HL-60 (cell line): ENCODE results near the gene FAF1.

Source experiments
- DNase-seq, 2 experiments: peaks; one replicate each; pipeline ENCODE4 v3.0.0-alpha.2; 2010 to 2020; ENCODE audit warnings: low read depth in 1 of 2, low spot score in 1 of 2
- H3K27ac ChIP-seq: fragments of 250-450 bp; sonication (Bioruptor Pico); replicated peaks from 2 replicates; pipeline ENCODE4 v1.5.1; 2020; ENCODE audit warnings: mild to moderate bottlenecking, moderate library complexity
- H3K27me3 ChIP-seq: fragments of 250-450 bp; sonication (Bioruptor Pico); 2 replicates; pipeline ENCODE4 v1.5.1; 2021; ENCODE audit warnings: mild to moderate bottlenecking, moderate library complexity; ENCODE audit not compliant: insufficient read depth, poor library complexity, severe bottlenecking
- H3K4me3 ChIP-seq: replicated peaks from 2 replicates; pipeline ENCODE4 v1.5.1; 2011; ENCODE audit warnings: mild to moderate bottlenecking, control low read depth, low read length; ENCODE audit not compliant: insufficient read depth
- CTCF ChIP-seq: IDR thresholded peaks from one replicate; pipeline ENCODE4 v1.5.1; 2011; ENCODE audit warnings: low read length, control low read depth, inconsistent platforms; ENCODE audit not compliant: insufficient read depth
- GABPA ChIP-seq: IDR thresholded peaks from 2 replicates; pipeline ENCODE4 v1.6.1; 2012; ENCODE audit warnings: low read depth
- POLR2AphosphoS5 ChIP-seq: IDR thresholded peaks from 2 replicates; pipeline ENCODE4 v1.6.1; 2012; ENCODE audit warnings: low read depth
- SPI1 ChIP-seq: IDR thresholded peaks from 2 replicates; pipeline ENCODE4 v1.6.1; 2012; ENCODE audit warnings: low read depth, mild to moderate bottlenecking, borderline replicate concordance
- TF ChIP-seq, protein P1 (sequence below): IDR thresholded peaks from 2 replicates; pipeline ENCODE4 v1.6.1; 2012; ENCODE audit warnings: low read depth; ENCODE audit not compliant: insufficient replicate concordance

Gene FAF1

DNA sequence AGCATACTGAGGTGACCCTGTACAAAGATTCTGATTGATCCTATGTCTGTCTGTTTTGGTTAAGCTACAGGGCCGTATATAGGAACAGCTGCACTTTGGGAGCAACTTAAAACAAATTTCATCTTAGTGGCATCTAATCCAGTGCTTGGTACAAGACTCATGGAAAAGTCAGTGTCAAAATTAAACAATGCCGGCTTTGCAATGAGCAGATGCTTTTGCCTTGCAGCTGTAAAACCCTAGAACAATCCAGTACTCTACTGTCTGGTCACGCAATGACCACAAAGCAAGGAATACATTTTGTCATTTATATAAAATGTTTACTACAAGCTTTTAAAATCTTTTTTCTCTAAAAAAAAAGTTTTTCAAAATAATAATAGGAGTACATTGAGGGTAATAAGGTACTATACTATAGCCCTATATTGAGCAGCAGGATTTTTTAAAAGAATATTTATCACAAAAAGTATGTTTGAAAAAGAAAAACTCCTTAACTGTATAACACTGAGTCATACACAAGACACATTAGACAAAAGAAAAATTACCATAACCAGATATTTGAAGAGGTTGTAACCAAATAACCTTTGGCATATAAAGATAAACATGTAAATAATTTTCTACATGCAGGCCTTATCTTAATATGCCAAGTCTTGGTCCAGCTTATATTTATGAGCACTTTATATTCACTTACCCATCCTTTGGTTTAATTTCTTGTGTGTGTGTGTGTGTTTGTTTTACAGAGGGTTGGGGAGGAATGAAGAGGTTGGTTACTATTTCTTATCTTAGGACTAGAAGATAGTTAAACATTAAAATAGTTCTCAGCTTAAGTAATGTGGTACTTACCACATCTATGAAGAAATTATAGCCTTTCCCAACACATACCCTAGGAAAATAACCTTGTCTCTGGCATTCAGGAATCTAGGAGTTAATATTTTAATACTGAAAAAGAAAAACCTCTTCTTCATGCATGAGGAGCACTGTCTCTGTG is 262.3 kb downstream of the FAF1 start:
- H3K4me3 ChIP-seq: no peak overlapping the region
- H3K27ac ChIP-seq: no peak overlapping the region
- TF ChIP-seq, protein P1, sequence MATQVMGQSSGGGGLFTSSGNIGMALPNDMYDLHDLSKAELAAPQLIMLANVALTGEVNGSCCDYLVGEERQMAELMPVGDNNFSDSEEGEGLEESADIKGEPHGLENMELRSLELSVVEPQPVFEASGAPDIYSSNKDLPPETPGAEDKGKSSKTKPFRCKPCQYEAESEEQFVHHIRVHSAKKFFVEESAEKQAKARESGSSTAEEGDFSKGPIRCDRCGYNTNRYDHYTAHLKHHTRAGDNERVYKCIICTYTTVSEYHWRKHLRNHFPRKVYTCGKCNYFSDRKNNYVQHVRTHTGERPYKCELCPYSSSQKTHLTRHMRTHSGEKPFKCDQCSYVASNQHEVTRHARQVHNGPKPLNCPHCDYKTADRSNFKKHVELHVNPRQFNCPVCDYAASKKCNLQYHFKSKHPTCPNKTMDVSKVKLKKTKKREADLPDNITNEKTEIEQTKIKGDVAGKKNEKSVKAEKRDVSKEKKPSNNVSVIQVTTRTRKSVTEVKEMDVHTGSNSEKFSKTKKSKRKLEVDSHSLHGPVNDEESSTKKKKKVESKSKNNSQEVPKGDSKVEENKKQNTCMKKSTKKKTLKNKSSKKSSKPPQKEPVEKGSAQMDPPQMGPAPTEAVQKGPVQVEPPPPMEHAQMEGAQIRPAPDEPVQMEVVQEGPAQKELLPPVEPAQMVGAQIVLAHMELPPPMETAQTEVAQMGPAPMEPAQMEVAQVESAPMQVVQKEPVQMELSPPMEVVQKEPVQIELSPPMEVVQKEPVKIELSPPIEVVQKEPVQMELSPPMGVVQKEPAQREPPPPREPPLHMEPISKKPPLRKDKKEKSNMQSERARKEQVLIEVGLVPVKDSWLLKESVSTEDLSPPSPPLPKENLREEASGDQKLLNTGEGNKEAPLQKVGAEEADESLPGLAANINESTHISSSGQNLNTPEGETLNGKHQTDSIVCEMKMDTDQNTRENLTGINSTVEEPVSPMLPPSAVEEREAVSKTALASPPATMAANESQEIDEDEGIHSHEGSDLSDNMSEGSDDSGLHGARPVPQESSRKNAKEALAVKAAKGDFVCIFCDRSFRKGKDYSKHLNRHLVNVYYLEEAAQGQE: no peak
- no peak for TF ChIP-seq SPI1
- TF ChIP-seq CTCF: no peak
- TF ChIP-seq GABPA: no peak
- no peak for TF ChIP-seq POLR2AphosphoS5
- H3K27me3 ChIP-seq: no peaks in the 10 kb centered on the region
- DNase-seq: no peak

GRCh38 chr1:50693829-50694228 is 266.2 kb downstream of the FAF1 start:
- Histone ChIP-seq H3K27ac (no peak overlapping the region), H3K27me3 (no peaks in the 10 kb centered on the region), H3K4me3 (no peak overlapping the region)
- no peak for DNase-seq
- TF ChIP-seq, protein P1: no peak
- no peak for TF ChIP-seq POLR2AphosphoS5
- no peak for TF ChIP-seq CTCF
- TF ChIP-seq GABPA: no peak
- TF ChIP-seq SPI1: no peak

DNA sequence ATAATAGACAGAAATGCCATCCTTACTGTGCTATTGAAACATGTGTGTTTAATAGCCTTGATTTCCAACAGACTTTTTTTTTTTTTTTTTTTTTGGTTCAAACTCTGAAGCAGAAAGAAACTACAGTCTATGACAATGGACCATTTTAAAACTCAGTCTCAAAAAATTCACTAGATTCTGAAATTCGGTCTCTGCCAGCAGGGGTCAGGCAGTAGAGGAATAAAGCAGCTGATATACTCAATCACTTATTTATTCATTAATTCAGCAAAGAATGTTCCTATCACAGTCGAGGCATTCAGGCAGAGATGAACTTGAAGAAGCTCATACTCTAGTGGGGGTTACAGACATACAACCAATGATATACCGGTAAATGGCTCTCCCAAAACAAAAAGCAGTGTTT is 275.9 kb downstream of the FAF1 start:
- no peaks in the 10 kb centered on the region for H3K27me3 ChIP-seq
- H3K4me3 ChIP-seq: no peak overlapping the region
- TF ChIP-seq SPI1 (no peak), CTCF (no peak), GABPA (no peak), POLR2AphosphoS5 (no peak)
- TF ChIP-seq, protein P1: no peak
- H3K27ac ChIP-seq: no peak overlapping the region
- DNase-seq: no peak
